Gastroesophageal sphincter (tissue), 4 donors: ENCODE data around the gene BTNL8. TPM values are rescaled to one million over a fixed set of nuclear protein-coding genes. Genes with fewer than 3 reads are reported as not detected.

Source experiments
- ATAC-seq: fragments of 150-250 bp; one replicate; pipeline ENCODE4 v1.9.1; 2016; ENCODE audit warnings: mild to moderate bottlenecking, moderate library complexity
- H3K27ac ChIP-seq, 4 donors: fragments of 200-600 bp; sonication (generic) in 3 of 4; 1 replicate in 3 of 4; 2 replicates in 1 of 4; pipeline ENCODE4 v1.5.1; 2016 to 2019
- H3K27me3 ChIP-seq: fragments of 200-600 bp; sonication (generic); one replicate; pipeline ENCODE4 v1.5.1; 2019
- H3K36me3 ChIP-seq, 2 donors: fragments of 200-600 bp; sonication (generic); one replicate each; pipeline ENCODE4 v1.5.1; 2019; ENCODE audit warnings: control low read depth in 1 of 2
- H3K4me1 ChIP-seq, 3 donors: fragments of 200-600 bp; sonication (generic); 1 replicate in 2 of 3; 2 replicates in 1 of 3; pipeline ENCODE4 v1.5.1; 2016 to 2019; ENCODE audit warnings: control low read depth in 2 of 3
- H3K4me3 ChIP-seq, 2 donors: fragments of 200-600 bp; sonication (generic); one replicate each; pipeline ENCODE4 v1.5.1; 2019; ENCODE audit warnings: mild to moderate bottlenecking in 1 of 2, moderate library complexity in 1 of 2
- H3K9me3 ChIP-seq, 3 donors: fragments of 200-600 bp; sonication (generic); one replicate each; pipeline ENCODE4 v1.5.1; 2017 to 2019; ENCODE audit warnings: control low read depth in 2 of 3
- CTCF ChIP-seq, 4 experiments: fragments of 200-600 bp in 2 of 4; fragments of 450-650 bp in 2 of 4; sonication (generic) in 1 of 4; IDR thresholded peaks; one replicate each; pipeline ENCODE4 v1.5.1; 2017 to 2019; ENCODE audit warnings: antibody characterized with exemption in 4 of 4, mild to moderate bottlenecking in 2 of 4, moderate library complexity in 2 of 4
- EP300 ChIP-seq: sonication (generic); formaldehyde crosslinking; IDR thresholded peaks from one replicate; pipeline ENCODE4 v1.6.1; 2017; ENCODE audit warnings: antibody characterized with exemption, mild to moderate bottlenecking
- POLR2A ChIP-seq, 2 donors: fragments of 450-650 bp; IDR thresholded peaks; one replicate each; pipeline ENCODE4 v1.6.1; 2017; ENCODE audit warnings: antibody characterized with exemption in 2 of 2, mild to moderate bottlenecking in 2 of 2, moderate library complexity in 1 of 2
- POLR2AphosphoS5 ChIP-seq: sonication (generic); formaldehyde crosslinking; IDR thresholded peaks from one replicate; pipeline ENCODE4 v1.6.1; 2017; ENCODE audit warnings: antibody characterized with exemption
- WGBS, 2 donors: methylation state at CpG; one replicate each; pipeline ENCODE4 v1.1.5; 2018; ENCODE audit warnings: low coverage in 1 of 2; 5-methylcytosine and 5-hydroxymethylcytosine counted together
- total RNA-seq, 4 donors: library from RNA; depleted of rRNA; stranded (reverse); fragments of >200 nt; gene quantifications; one replicate each; pipeline ENCODE4 v1.1.0, GENCODE V29; 2016

BTNL8 gene
- total RNA-seq, 4 donors from 2014 or later: 0.81 to 1.1 TPM; not detected in 2

DNA sequence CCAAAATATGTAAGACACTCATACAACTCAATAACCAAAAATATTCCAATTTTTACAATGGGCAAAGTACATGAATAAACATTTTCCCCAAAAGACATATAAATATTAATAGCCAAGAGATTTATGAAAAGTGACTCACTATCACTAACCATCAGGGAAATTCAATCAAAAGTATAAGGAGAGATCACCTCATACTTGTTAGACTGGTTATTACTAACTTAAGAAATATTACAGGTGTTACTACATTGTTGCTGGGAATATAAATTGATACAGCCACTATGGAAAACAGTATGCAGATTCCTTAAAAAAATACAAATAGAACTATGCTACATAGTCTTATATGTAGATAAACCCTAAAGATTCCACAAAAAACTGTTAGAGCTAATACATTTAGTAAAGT, 21.8 kb downstream of the BTNL8 start:
- H3K4me3 ChIP-seq: no peak overlapping the region
- no peak for TF ChIP-seq POLR2AphosphoS5
- no peak for TF ChIP-seq EP300
- TF ChIP-seq CTCF (IDR thresholded peaks at IDR 0.05): no peak
- TF ChIP-seq POLR2A (IDR thresholded peaks at IDR 0.05): no peak
- H3K27ac ChIP-seq: no peak overlapping the region
- no peaks in the 10 kb centered on the region for H3K27me3 ChIP-seq
- no peaks in the 10 kb centered on the region for H3K36me3 ChIP-seq
- ATAC-seq: no peak
- peaks cover 0 to 29% (median 0%) of the 10 kb centered on the region in 3 donors for H3K9me3 ChIP-seq
- no peaks in the 10 kb centered on the region for H3K4me1 ChIP-seq

- Histone ChIP-seq H3K9me3 (peaks cover 0 to 51% (median 0%) of the 10 kb centered on the region in 3 donors), H3K27ac (no peak overlapping the region), H3K4me1 (no peaks in the 10 kb centered on the region), H3K36me3 (no peaks in the 10 kb centered on the region), H3K27me3 (peaks cover 13% of the 10 kb centered on the region), H3K4me3 (no peak overlapping the region)
- TF ChIP-seq EP300 (no peak), POLR2AphosphoS5 (no peak), CTCF (IDR thresholded peaks at IDR 0.05) (no peak), POLR2A (IDR thresholded peaks at IDR 0.05) (no peak)
- WGBS, 2 donors: 88 to 93% methylated on average over 1 of the region's 1 CpG
- ATAC-seq: no peak
Observed at GRCh38 chr5:180922932-180923331, 24.0 kb downstream of the BTNL8 start.

GRCh38 chr5:180932660-180933059, 33.7 kb downstream of the BTNL8 start:
- H3K36me3 ChIP-seq: no peaks in the 10 kb centered on the region
- no peak overlapping the region for H3K27ac ChIP-seq
- H3K4me3 ChIP-seq: no peak overlapping the region
- H3K4me1 ChIP-seq: no peaks in the 10 kb centered on the region
- H3K27me3 ChIP-seq: peaks cover 10% of the 10 kb centered on the region
- H3K9me3 ChIP-seq: peaks cover 0 to 42% (median 0%) of the 10 kb centered on the region in 3 donors
- TF ChIP-seq POLR2AphosphoS5 (no peak), CTCF (IDR thresholded peaks at IDR 0.05) (no peak), EP300 (no peak), POLR2A (IDR thresholded peaks at IDR 0.05) (no peak)
- no peak for ATAC-seq

DNA sequence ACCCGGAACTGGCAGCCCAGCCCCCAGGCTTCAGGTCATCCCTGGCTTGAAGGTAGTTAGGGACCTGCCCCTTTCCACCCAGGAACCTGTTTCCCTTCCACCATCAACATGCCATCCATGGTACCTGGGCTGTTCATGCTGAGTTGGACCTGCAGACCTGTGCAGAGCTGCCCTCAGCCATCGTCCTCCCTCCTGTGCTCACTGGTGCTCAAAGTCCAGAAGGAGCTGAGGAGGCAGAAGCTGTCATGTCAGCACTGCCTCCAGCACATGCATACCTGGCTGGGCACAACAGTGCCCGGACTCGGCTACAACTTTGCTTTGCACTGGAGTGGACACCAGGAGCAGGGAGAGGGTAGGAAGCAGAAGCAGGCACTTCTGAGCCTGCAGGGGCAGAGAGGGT, 36.2 kb downstream of the BTNL8 start:
- Histone ChIP-seq H3K27ac (no peak overlapping the region), H3K9me3 (peaks cover 0 to 54% (median 0%) of the 10 kb centered on the region in 3 donors), H3K4me1 (no peaks in the 10 kb centered on the region), H3K27me3 (peaks cover 10% of the 10 kb centered on the region), H3K4me3 (no peak overlapping the region), H3K36me3 (no peaks in the 10 kb centered on the region)
- 100% methylated on average over 1 of the region's 4 CpGs; no CpG with 5 or more reads in 1 of the 2 donors for WGBS, 2 donors
- TF ChIP-seq POLR2AphosphoS5 (no peak), POLR2A (IDR thresholded peaks at IDR 0.05) (no peak), EP300 (no peak), CTCF (IDR thresholded peaks at IDR 0.05) (no peak)
- no peak for ATAC-seq

- 76 to 81% methylated on average over 5 of the region's 6 CpGs for WGBS, 2 donors
- Histone ChIP-seq H3K9me3 (peaks cover 0 to 54% (median 0%) of the 10 kb centered on the region in 3 donors), H3K4me1 (no peaks in the 10 kb centered on the region), H3K27ac (no peak overlapping the region), H3K4me3 (no peak overlapping the region), H3K36me3 (no peaks in the 10 kb centered on the region), H3K27me3 (peaks cover 15% of the 10 kb centered on the region)
- TF ChIP-seq EP300 (no peak), POLR2A (IDR thresholded peaks at IDR 0.05) (no peak), CTCF (IDR thresholded peaks at IDR 0.05) (no peak), POLR2AphosphoS5 (no peak)
- ATAC-seq: no peak
Observed at GRCh38 chr5:180938294-180938693, 39.3 kb downstream of the BTNL8 start.
